Mesendoderm (in vitro differentiated cells): ENCODE results near the gene ZNF629.
"Not testable (repeated sequence)": the region's sequence is repeated elsewhere in the genome, so short reads cannot be mapped to it uniquely, and the experiment has no call there.

ENCODE experiments used
- DNase-seq: peaks from one replicate; pipeline ENCODE4 v3.0.0; 2013
- H2AK5ac ChIP-seq: 2 replicates; pipeline ENCODE4 v1.6.1; 2013; ENCODE audit warnings: low read length, inconsistent platforms
- H2BK120ac ChIP-seq: 2 replicates; pipeline ENCODE4 v1.6.1; 2013; ENCODE audit warnings: low read depth, mild to moderate bottlenecking, low read length, moderate library complexity, mixed read lengths
- H2BK15ac ChIP-seq: replicated peaks from 2 replicates; pipeline ENCODE4 v1.6.1; 2013; ENCODE audit warnings: low read depth, mild to moderate bottlenecking, moderate library complexity
- H2BK5ac ChIP-seq: 2 replicates; pipeline ENCODE4 v1.6.1; 2013; ENCODE audit warnings: low read length, inconsistent platforms
- H3K18ac ChIP-seq: 2 replicates; pipeline ENCODE4 v1.6.1; 2013; ENCODE audit warnings: mild to moderate bottlenecking, low read length, mixed read lengths
- H3K23ac ChIP-seq: one replicate; pipeline ENCODE4 v1.6.1; 2013; ENCODE audit warnings: low read length
- H3K27ac ChIP-seq: 2 replicates; pipeline ENCODE4 v1.5.1; 2013; ENCODE audit warnings: low read depth, mild to moderate bottlenecking, inconsistent platforms, low read length, moderate library complexity
- H3K27me3 ChIP-seq: 2 replicates; pipeline ENCODE4 v1.6.1; 2013; ENCODE audit warnings: low read length, control low read depth, mild to moderate bottlenecking, inconsistent platforms; ENCODE audit not compliant: insufficient read depth, poor library complexity
- H3K36me3 ChIP-seq: 2 replicates; pipeline ENCODE4 v1.6.1; 2013; ENCODE audit warnings: low read length, inconsistent platforms; ENCODE audit not compliant: control insufficient read depth, insufficient read depth
- H3K4ac ChIP-seq: one replicate; pipeline ENCODE4 v1.6.1; 2013; ENCODE audit warnings: low read depth, mild to moderate bottlenecking, low read length, moderate library complexity
- H3K4me1 ChIP-seq: 2 replicates; pipeline ENCODE4 v1.6.1; 2013; ENCODE audit warnings: low read depth, low read length, inconsistent platforms; ENCODE audit not compliant: control insufficient read depth
- H3K4me2 ChIP-seq: 2 replicates; pipeline ENCODE4 v1.6.1; 2013; ENCODE audit warnings: low read length
- H3K4me3 ChIP-seq: 2 replicates; pipeline ENCODE4 v1.5.1; 2013; ENCODE audit warnings: mild to moderate bottlenecking, low read length
- H3K56ac ChIP-seq: one replicate; pipeline ENCODE4 v1.6.1; 2013; ENCODE audit warnings: low read length
- H3K79me1 ChIP-seq: 2 replicates; pipeline ENCODE4 v1.6.1; 2013; ENCODE audit warnings: low read length, inconsistent platforms
- H3K79me2 ChIP-seq: 2 replicates; pipeline ENCODE4 v1.6.1; 2013; ENCODE audit warnings: mild to moderate bottlenecking, low read length; ENCODE audit not compliant: control insufficient read depth, insufficient read depth
- H3K9ac ChIP-seq: 2 replicates; pipeline ENCODE4 v1.6.1; 2013; ENCODE audit warnings: low read length, inconsistent platforms
- H4K5ac ChIP-seq: one replicate; pipeline ENCODE4 v1.6.1; 2013; ENCODE audit warnings: low read length
- H4K8ac ChIP-seq: one replicate; pipeline ENCODE4 v1.6.1; 2013; ENCODE audit warnings: low read depth, mild to moderate bottlenecking, control low read depth, low read length, moderate library complexity
- WGBS: extraction: QIAGEN DNeasy Blood & Tissue Kit; methylation state at CpG from one replicate; pipeline ENCODE4 v1.1.7; 2013; ENCODE audit warnings: low lambda C conversion rate, missing lambda C conversion rate; ENCODE audit not compliant: insufficient coverage; ENCODE audit errors: extremely low coverage; 5-methylcytosine and 5-hydroxymethylcytosine counted together

Gene ZNF629

GRCh38 chr16:30821441-30821840 lies 34.4 kb upstream of the ZNF629 start:
- H2BK5ac ChIP-seq, H3K23ac ChIP-seq, H2BK120ac ChIP-seq, H3K79me2 ChIP-seq, H4K5ac ChIP-seq, H3K9ac ChIP-seq, H2AK5ac ChIP-seq, H3K18ac ChIP-seq, H3K4me1 ChIP-seq, H3K4me3 ChIP-seq, H3K79me1 ChIP-seq, H2BK15ac ChIP-seq, DNase-seq, H3K56ac ChIP-seq, H3K4me2 ChIP-seq, H3K27ac ChIP-seq, H3K36me3 ChIP-seq, H4K8ac ChIP-seq, H3K27me3 ChIP-seq, H3K4ac ChIP-seq: not testable (repeated sequence)
- WGBS: no CpG with 5 or more reads among the region's 9 CpGs

- Histone ChIP-seq H4K8ac (no peak overlapping the region), H3K4me3 (no peak overlapping the region), H3K36me3 (no peaks in the 10 kb centered on the region), H2BK5ac (no peak overlapping the region), H4K5ac (no peak overlapping the region), H3K4me2 (no peak overlapping the region), H3K56ac (no peak overlapping the region), H3K4ac (no peak overlapping the region), H2BK120ac (no peak overlapping the region), H3K4me1 (no peaks in the 10 kb centered on the region), H2AK5ac (no peak overlapping the region), H3K23ac (no peak overlapping the region), H3K9ac (no peak overlapping the region), H2BK15ac (no peak overlapping the region), H3K79me2 (no peaks in the 10 kb centered on the region), H3K18ac (no peak overlapping the region), H3K79me1 (no peaks in the 10 kb centered on the region), H3K27me3 (no peaks in the 10 kb centered on the region), H3K27ac (no peak overlapping the region)
- WGBS: no CpG with 5 or more reads among the region's 34 CpGs
- DNase-seq: no peak
These were observed 34.0 kb upstream of the ZNF629 start for GRCh38 chr16:30820952-30821421.

- Histone ChIP-seq H4K5ac (no peak overlapping the region), H3K36me3 (no peaks in the 10 kb centered on the region), H3K9ac (no peak overlapping the region), H3K4me3 (no peak overlapping the region), H4K8ac (no peak overlapping the region), H2AK5ac (no peak overlapping the region), H3K4me2 (no peak overlapping the region), H3K4me1 (no peaks in the 10 kb centered on the region), H3K4ac (no peak overlapping the region), H2BK120ac (no peak overlapping the region), H3K27me3 (no peaks in the 10 kb centered on the region), H3K23ac (no peak overlapping the region), H3K27ac (no peak overlapping the region), H2BK15ac (no peak overlapping the region), H2BK5ac (no peak overlapping the region), H3K18ac (no peak overlapping the region), H3K79me2 (no peaks in the 10 kb centered on the region), H3K56ac (no peak overlapping the region), H3K79me1 (no peaks in the 10 kb centered on the region)
- DNase-seq: no peak
- WGBS: no CpG with 5 or more reads among the region's 2 CpGs
These were observed 29.8 kb upstream of the ZNF629 start for GRCh38 chr16:30816769-30817168.

GRCh38 chr16:30813821-30814189 lies 26.8 kb upstream of the ZNF629 start:
- H3K4ac ChIP-seq: no peak overlapping the region
- no CpG with 5 or more reads among the region's 3 CpGs for WGBS
- H2AK5ac ChIP-seq: no peak overlapping the region
- H3K36me3 ChIP-seq: no peaks in the 10 kb centered on the region
- no peaks in the 10 kb centered on the region for H3K79me1 ChIP-seq
- H4K5ac ChIP-seq: no peak overlapping the region
- DNase-seq: no peak
- no peak overlapping the region for H2BK5ac ChIP-seq
- H3K4me1 ChIP-seq: no peaks in the 10 kb centered on the region
- H3K4me2 ChIP-seq: peak overlapping the region; percentile 6
- no peak overlapping the region for H2BK15ac ChIP-seq
- no peak overlapping the region for H4K8ac ChIP-seq
- H3K79me2 ChIP-seq: no peaks in the 10 kb centered on the region
- H3K18ac ChIP-seq: peak overlapping the region; percentile 25
- H3K23ac ChIP-seq: no peak overlapping the region
- no peak overlapping the region for H3K27ac ChIP-seq
- no peak overlapping the region for H2BK120ac ChIP-seq
- H3K56ac ChIP-seq: peak overlapping the region; percentile 65
- H3K9ac ChIP-seq: peak overlapping the region; percentile 53
- H3K27me3 ChIP-seq: no peaks in the 10 kb centered on the region
- H3K4me3 ChIP-seq: no peak overlapping the region

GRCh38 chr16:30809675-30810074 lies 22.7 kb upstream of the ZNF629 start:
- not testable (repeated sequence) for H3K79me2 ChIP-seq, H3K23ac ChIP-seq, H3K4ac ChIP-seq, H3K18ac ChIP-seq, H3K4me2 ChIP-seq, H2AK5ac ChIP-seq, H3K56ac ChIP-seq, H3K27ac ChIP-seq, DNase-seq, H2BK120ac ChIP-seq, H2BK5ac ChIP-seq, H3K4me1 ChIP-seq, H4K8ac ChIP-seq, H3K9ac ChIP-seq, H3K79me1 ChIP-seq, H4K5ac ChIP-seq, H2BK15ac ChIP-seq, H3K27me3 ChIP-seq, H3K36me3 ChIP-seq, H3K4me3 ChIP-seq
- WGBS: no CpG with 5 or more reads among the region's 5 CpGs

GRCh38 chr16:30808890-30809426 lies 22.0 kb upstream of the ZNF629 start:
- not testable (repeated sequence) for H2AK5ac ChIP-seq, H3K27ac ChIP-seq, H2BK5ac ChIP-seq, H4K8ac ChIP-seq, H3K4me3 ChIP-seq, H2BK120ac ChIP-seq, DNase-seq, H3K18ac ChIP-seq, H2BK15ac ChIP-seq, H3K9ac ChIP-seq, H3K36me3 ChIP-seq, H3K4ac ChIP-seq, H3K27me3 ChIP-seq, H3K79me1 ChIP-seq, H3K56ac ChIP-seq, H3K79me2 ChIP-seq, H3K23ac ChIP-seq, H4K5ac ChIP-seq, H3K4me2 ChIP-seq, H3K4me1 ChIP-seq
- no CpG with 5 or more reads among the region's 5 CpGs for WGBS
